ENCODE results near the gene CYB5A. TPM values are rescaled to one million over a fixed set of nuclear protein-coding genes. Genes with fewer than 3 reads are reported as not detected.

The CYB5A gene
- total and polyA plus RNA-seq, 4 donors = 33.2 to 276 (median 67.2) TPM

DNA sequence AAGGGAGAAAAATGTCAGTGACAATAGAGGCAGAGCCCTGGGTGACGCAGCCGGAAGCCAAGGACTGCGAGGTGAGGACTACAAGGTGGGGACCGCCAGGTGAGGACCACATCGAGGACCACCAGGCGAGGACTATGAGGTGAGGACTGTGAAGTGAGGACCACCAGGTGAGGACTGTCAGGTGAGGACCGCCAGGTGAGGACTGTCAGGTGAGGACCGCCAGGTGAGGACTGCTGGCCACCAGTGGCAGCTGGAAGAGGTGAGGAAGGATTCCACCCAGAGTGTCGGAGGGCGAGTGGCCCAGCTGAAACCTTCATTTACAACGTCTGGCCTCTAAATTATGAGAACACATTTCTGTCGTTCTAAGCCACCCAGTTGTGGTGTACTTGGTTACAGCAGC, 41.6 kb downstream of the CYB5A start:
- Histone ChIP-seq H3K9me3 (ENCODE audit: control insufficient read depth, low read length) (no peaks in the 10 kb centered on the region), H3K4me1 (ENCODE audit: control insufficient read depth in 1 of 2, insufficient read depth in 2 of 2, low read length in 2 of 2) (no peaks in the 10 kb centered on the region), H3K27me3 (ENCODE audit: control insufficient read depth in 1 of 2, insufficient read depth in 2 of 2, low read length in 1 of 2) (no peaks in the 10 kb centered on the region), H3K36me3 (ENCODE audit: control insufficient read depth in 1 of 2, insufficient read depth in 2 of 2, low read length in 1 of 2) (no peaks in the 10 kb centered on the region), H3K4me3 (ENCODE audit: low read length in 2 of 2) (no peak overlapping the region), H3K27ac (ENCODE audit: low read depth in 1 of 2, low read length in 2 of 2) (no peak overlapping the region)
- no peak for DNase-seq
- intact Hi-C loops (cut with DNase I) = no loop called here
- ATAC-seq (ENCODE audit: low FRiP score) = peak; percentile 30
- 93 to 95% methylated on average over 12 of the region's 12 CpGs for WGBS, 2 donors

DNA sequence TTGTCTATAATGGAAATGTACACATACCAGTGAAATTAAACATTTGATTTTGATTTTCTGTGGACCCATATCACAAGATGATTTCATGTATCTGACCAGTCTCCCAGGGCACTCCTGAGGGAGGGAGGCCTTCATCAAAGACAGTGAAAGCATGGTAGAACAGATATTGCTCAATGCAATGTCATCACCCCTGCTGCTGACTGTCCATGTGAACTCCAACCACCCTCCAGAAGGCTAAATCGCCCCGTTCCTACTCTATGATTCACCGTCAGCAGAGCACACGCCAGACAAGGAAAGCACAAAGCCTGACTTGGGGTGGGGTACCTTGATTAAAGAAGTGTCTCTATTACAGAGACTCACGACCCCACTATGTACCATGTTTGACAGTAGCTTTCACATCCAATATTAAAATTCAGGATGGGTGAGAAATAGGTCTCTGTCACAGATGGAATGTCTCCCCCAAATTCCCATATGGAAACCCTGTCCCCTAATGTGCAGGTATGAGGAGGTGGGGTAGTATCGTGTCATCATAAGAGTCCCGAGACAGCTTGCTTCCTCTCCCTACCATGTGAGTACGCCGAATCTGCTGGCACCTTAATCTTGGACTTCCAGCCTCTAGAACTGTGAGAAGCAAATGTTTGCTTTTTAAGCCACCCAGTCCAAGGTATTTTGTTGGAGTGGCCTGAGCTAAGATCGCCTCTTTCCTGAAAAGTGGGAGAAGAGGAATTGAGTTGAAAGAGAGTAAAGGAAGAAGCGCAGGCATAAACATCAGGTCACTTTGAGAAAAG, 42.4 kb downstream of the CYB5A start:
- ATAC-seq (ENCODE audit: low FRiP score) = no peak
- Histone ChIP-seq H3K27ac (ENCODE audit: low read depth in 1 of 2, low read length in 2 of 2) (no peak overlapping the region), H3K4me3 (ENCODE audit: low read length in 2 of 2) (no peak overlapping the region), H3K27me3 (ENCODE audit: control insufficient read depth in 1 of 2, insufficient read depth in 2 of 2, low read length in 1 of 2) (no peaks in the 10 kb centered on the region), H3K4me1 (ENCODE audit: control insufficient read depth in 1 of 2, insufficient read depth in 2 of 2, low read length in 2 of 2) (no peaks in the 10 kb centered on the region), H3K36me3 (ENCODE audit: control insufficient read depth in 1 of 2, insufficient read depth in 2 of 2, low read length in 1 of 2) (no peaks in the 10 kb centered on the region), H3K9me3 (ENCODE audit: control insufficient read depth, low read length) (no peaks in the 10 kb centered on the region)
- no peak for DNase-seq
- intact Hi-C loops (cut with DNase I) = no loop called here
- WGBS, 2 donors = 92% methylated on average over 11 of the region's 11 CpGs

DNA sequence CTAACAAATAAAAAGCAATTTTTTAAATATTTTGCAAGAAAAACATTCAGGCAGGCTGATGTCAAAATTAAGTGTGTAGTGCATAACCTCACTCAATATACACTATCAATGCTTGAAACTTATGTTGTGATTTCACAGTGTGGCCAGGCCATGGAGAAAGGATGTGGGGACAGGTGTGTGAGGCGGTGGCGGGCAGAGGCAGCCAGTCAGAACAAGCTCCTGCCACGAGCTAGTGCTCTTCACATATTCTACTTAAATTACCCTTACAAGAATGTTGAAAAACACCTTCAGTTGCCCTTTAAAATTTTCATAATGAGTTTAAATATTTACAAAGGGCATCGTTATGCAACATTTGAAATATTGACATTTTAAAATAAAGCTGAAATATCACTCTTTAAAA, 43.2 kb downstream of the CYB5A start:
- intact Hi-C loops (cut with DNase I) = no loop called here
- DNase-seq (no peak), ATAC-seq (ENCODE audit: low FRiP score) (no peak)
- Histone ChIP-seq H3K9me3 (ENCODE audit: control insufficient read depth, low read length) (no peaks in the 10 kb centered on the region), H3K36me3 (ENCODE audit: control insufficient read depth in 1 of 2, insufficient read depth in 2 of 2, low read length in 1 of 2) (no peaks in the 10 kb centered on the region), H3K27me3 (ENCODE audit: control insufficient read depth in 1 of 2, insufficient read depth in 2 of 2, low read length in 1 of 2) (no peaks in the 10 kb centered on the region), H3K27ac (ENCODE audit: low read depth in 1 of 2, low read length in 2 of 2) (no peak overlapping the region), H3K4me1 (ENCODE audit: control insufficient read depth in 1 of 2, insufficient read depth in 2 of 2, low read length in 2 of 2) (no peaks in the 10 kb centered on the region), H3K4me3 (ENCODE audit: low read length in 2 of 2) (no peak overlapping the region)
- WGBS, 2 donors = 73 to 82% methylated on average over 4 of the region's 4 CpGs

DNA sequence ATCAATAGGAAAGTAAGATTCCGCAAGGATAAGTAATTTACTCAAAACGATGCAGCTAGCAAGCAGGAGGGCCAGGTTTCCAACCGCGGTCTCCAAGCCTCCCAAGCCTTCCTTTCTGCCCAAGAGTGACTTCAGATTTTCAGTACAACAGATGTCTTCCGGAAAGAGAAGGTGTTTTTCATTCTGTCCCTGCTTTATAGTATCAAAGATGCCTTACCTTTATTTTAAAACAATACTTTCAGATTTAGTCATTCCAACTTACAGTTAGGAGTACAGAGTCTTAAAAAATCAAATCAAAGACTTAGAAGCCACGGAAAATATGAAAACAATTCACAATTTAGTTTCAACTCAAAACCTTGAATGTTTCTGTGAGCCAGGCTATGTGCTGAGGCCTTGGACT, 43.6 kb downstream of the CYB5A start:
- DNase-seq = no peak
- H3K27me3 ChIP-seq (ENCODE audit: control insufficient read depth in 1 of 2, insufficient read depth in 2 of 2, low read length in 1 of 2) = no peaks in the 10 kb centered on the region
- 93 to 94% methylated on average over 6 of the region's 6 CpGs for WGBS, 2 donors
- H3K36me3 ChIP-seq (ENCODE audit: control insufficient read depth in 1 of 2, insufficient read depth in 2 of 2, low read length in 1 of 2) = no peaks in the 10 kb centered on the region
- intact Hi-C loops (cut with DNase I) = no loop called here
- H3K9me3 ChIP-seq (ENCODE audit: control insufficient read depth, low read length) = no peaks in the 10 kb centered on the region
- no peak overlapping the region for H3K4me3 ChIP-seq (ENCODE audit: low read length in 2 of 2)
- no peak for ATAC-seq (ENCODE audit: low FRiP score)
- H3K4me1 ChIP-seq (ENCODE audit: control insufficient read depth in 1 of 2, insufficient read depth in 2 of 2, low read length in 2 of 2) = no peaks in the 10 kb centered on the region
- no peak overlapping the region for H3K27ac ChIP-seq (ENCODE audit: low read depth in 1 of 2, low read length in 2 of 2)

DNA sequence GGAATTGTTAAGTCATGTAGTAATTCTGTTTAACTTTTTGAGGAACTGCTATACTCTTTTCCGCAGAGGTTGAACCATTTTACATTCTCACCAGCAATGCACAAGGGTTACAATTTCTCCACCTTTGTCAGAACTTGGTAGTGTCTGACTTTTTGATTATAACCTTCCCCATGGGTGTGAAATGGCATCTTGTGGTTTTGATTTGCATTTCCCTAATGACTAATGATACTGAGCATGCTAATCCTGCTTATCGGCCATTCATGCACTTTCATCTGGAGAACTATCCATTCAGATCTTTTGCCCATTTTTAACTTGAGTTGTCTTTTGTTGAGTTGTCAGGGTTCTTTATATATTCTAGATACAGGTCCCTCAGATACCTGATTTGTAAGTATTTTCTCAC, 47.2 kb downstream of the CYB5A start:
- Histone ChIP-seq H3K27ac (ENCODE audit: low read depth in 1 of 2, low read length in 2 of 2) (no peak overlapping the region), H3K4me3 (ENCODE audit: low read length in 2 of 2) (no peak overlapping the region), H3K27me3 (ENCODE audit: control insufficient read depth in 1 of 2, insufficient read depth in 2 of 2, low read length in 1 of 2) (no peaks in the 10 kb centered on the region), H3K4me1 (ENCODE audit: control insufficient read depth in 1 of 2, insufficient read depth in 2 of 2, low read length in 2 of 2) (no peaks in the 10 kb centered on the region), H3K36me3 (ENCODE audit: control insufficient read depth in 1 of 2, insufficient read depth in 2 of 2, low read length in 1 of 2) (no peaks in the 10 kb centered on the region), H3K9me3 (ENCODE audit: control insufficient read depth, low read length) (no peaks in the 10 kb centered on the region)
- ATAC-seq (ENCODE audit: low FRiP score) = no peak
- DNase-seq = no peak
- 79% methylated on average over 2 of the region's 2 CpGs for WGBS, 2 donors
- intact Hi-C loops (cut with DNase I) = no loop called here

DNA sequence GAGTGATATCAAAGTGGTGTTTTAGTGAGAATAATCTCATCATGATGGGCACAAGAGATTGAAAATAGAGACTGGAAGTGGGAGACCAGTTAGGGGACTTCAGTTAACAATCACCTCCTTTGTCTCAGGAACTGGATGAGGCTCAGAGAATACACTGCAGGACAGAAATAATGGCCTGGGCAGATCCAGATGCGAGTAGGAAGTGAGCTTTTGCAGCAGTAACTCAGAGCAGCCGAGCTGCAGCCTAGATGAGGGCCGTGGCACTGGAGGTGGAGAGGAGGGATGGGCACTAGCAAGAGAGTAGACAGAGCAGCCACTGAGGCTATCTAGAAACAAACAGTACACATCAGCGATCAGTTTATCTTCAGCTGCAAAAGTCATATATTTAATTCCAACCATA, 48.6 kb downstream of the CYB5A start:
- no peak overlapping the region for H3K4me3 ChIP-seq (ENCODE audit: low read length in 2 of 2)
- no peak overlapping the region for H3K27ac ChIP-seq (ENCODE audit: low read depth in 1 of 2, low read length in 2 of 2)
- ATAC-seq (ENCODE audit: low FRiP score) = no peak
- H3K27me3 ChIP-seq (ENCODE audit: control insufficient read depth in 1 of 2, insufficient read depth in 2 of 2, low read length in 1 of 2) = no peaks in the 10 kb centered on the region
- H3K36me3 ChIP-seq (ENCODE audit: control insufficient read depth in 1 of 2, insufficient read depth in 2 of 2, low read length in 1 of 2) = no peaks in the 10 kb centered on the region
- no peak for DNase-seq
- intact Hi-C loops (cut with DNase I) = no loop called here
- 61 to 68% methylated on average over 4 of the region's 4 CpGs for WGBS, 2 donors
- H3K4me1 ChIP-seq (ENCODE audit: control insufficient read depth in 1 of 2, insufficient read depth in 2 of 2, low read length in 2 of 2) = no peaks in the 10 kb centered on the region
- H3K9me3 ChIP-seq (ENCODE audit: control insufficient read depth, low read length) = no peaks in the 10 kb centered on the region

DNA sequence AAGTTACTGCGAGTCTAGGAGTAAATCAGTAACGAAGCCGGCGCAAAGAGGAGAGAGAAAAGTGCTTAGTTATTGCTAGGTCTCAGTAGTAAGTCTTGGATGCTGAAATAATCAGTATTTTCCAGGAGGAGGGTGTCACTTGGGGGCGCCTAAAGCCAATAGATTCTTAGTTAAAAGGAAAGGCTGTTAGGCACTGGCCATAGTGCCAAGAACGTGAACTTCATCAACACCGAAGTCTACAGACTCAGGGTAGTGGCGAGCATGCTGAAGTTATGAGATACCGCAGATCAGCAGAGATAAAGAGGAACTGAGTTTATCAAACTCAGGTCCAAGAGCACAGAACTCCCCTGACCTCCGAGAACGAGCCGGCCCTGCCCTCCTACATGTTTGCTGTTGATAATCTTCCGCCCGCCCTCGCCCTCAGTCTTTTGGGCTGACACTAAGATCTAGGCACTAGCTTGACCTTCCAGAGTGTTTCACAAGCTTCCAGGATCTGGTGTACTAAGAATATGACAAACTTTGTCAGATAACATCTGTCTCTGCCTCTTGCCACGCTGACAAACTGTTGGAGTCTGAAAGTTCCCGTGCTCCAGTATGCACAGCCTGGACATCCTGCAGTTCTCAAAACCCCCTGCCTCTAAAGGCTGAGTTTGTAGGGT, 49.2 kb downstream of the CYB5A start:
- 77 to 86% methylated on average over 17 of the region's 17 CpGs for WGBS, 2 donors
- H3K27ac ChIP-seq (ENCODE audit: low read depth in 1 of 2, low read length in 2 of 2) = no peak overlapping the region
- DNase-seq (no peak), ATAC-seq (ENCODE audit: low FRiP score) (no peak)
- no peaks in the 10 kb centered on the region for H3K27me3 ChIP-seq (ENCODE audit: control insufficient read depth in 1 of 2, insufficient read depth in 2 of 2, low read length in 1 of 2)
- H3K36me3 ChIP-seq (ENCODE audit: control insufficient read depth in 1 of 2, insufficient read depth in 2 of 2, low read length in 1 of 2) = no peaks in the 10 kb centered on the region
- intact Hi-C loops (cut with DNase I) = no loop called here
- H3K4me3 ChIP-seq (ENCODE audit: low read length in 2 of 2) = no peak overlapping the region
- H3K4me1 ChIP-seq (ENCODE audit: control insufficient read depth in 1 of 2, insufficient read depth in 2 of 2, low read length in 2 of 2) = no peaks in the 10 kb centered on the region
- no peaks in the 10 kb centered on the region for H3K9me3 ChIP-seq (ENCODE audit: control insufficient read depth, low read length)

DNA sequence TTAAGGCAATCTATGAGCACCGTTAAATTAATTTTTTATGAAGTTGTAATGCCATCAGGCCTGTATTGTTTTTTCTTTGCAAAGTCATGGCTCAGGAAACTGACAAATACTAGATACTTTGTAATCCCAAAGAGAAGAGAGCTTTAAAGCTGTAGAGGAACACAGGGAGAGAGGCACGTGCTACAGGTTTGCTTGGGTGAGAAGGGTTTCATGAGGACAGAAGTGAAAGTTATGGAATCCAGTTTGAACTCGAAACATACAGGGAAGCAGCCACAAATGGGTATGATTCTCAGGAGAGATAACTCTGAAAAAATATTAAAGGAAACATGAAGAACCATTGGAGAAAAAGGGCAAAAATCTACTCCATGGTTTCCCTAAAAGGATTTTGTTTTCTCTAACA, 49.8 kb downstream of the CYB5A start:
- no peak for ATAC-seq (ENCODE audit: low FRiP score)
- 81 to 83% methylated on average over 3 of the region's 3 CpGs for WGBS, 2 donors
- Histone ChIP-seq H3K27ac (ENCODE audit: low read depth in 1 of 2, low read length in 2 of 2) (no peak overlapping the region), H3K4me3 (ENCODE audit: low read length in 2 of 2) (no peak overlapping the region), H3K27me3 (ENCODE audit: control insufficient read depth in 1 of 2, insufficient read depth in 2 of 2, low read length in 1 of 2) (no peaks in the 10 kb centered on the region), H3K9me3 (ENCODE audit: control insufficient read depth, low read length) (no peaks in the 10 kb centered on the region), H3K36me3 (ENCODE audit: control insufficient read depth in 1 of 2, insufficient read depth in 2 of 2, low read length in 1 of 2) (no peaks in the 10 kb centered on the region), H3K4me1 (ENCODE audit: control insufficient read depth in 1 of 2, insufficient read depth in 2 of 2, low read length in 2 of 2) (no peaks in the 10 kb centered on the region)
- DNase-seq = no peak
- intact Hi-C loops (cut with DNase I) = no loop called here

DNA sequence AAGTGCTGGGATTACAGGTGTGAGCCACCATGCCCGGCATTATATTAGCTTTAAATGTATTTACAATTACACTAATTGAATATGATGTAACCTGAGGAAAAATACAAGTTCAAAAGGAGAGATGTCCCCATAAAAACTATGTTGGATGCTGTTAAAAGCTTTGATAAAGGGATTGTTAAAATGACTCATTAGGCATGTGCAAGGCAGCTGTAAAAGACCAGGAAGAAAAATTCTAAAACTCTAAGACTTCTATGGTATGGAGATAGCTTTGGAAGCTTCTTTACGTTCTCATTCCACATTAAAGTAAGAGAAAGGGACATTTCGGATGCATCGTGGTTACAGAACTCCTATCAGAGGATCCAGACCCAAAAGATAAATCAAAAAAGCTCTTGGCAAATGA, 50.3 kb downstream of the CYB5A start:
- no peaks in the 10 kb centered on the region for H3K27me3 ChIP-seq (ENCODE audit: control insufficient read depth in 1 of 2, insufficient read depth in 2 of 2, low read length in 1 of 2)
- H3K36me3 ChIP-seq (ENCODE audit: control insufficient read depth in 1 of 2, insufficient read depth in 2 of 2, low read length in 1 of 2) = no peaks in the 10 kb centered on the region
- WGBS, 2 donors = 91 to 92% methylated on average over 4 of the region's 4 CpGs
- no peaks in the 10 kb centered on the region for H3K9me3 ChIP-seq (ENCODE audit: control insufficient read depth, low read length)
- H3K4me1 ChIP-seq (ENCODE audit: control insufficient read depth in 1 of 2, insufficient read depth in 2 of 2, low read length in 2 of 2) = no peaks in the 10 kb centered on the region
- intact Hi-C loops (cut with DNase I) = no loop called here
- DNase-seq (no peak), ATAC-seq (ENCODE audit: low FRiP score) (no peak)
- no peak overlapping the region for H3K4me3 ChIP-seq (ENCODE audit: low read length in 2 of 2)
- H3K27ac ChIP-seq (ENCODE audit: low read depth in 1 of 2, low read length in 2 of 2) = no peak overlapping the region
